Measurements from ENCODE around the gene TRPC4.
"Not testable (repeated sequence)": the region's sequence is repeated elsewhere in the genome, so short reads cannot be mapped to it uniquely, and the experiment has no call there.

DNA sequence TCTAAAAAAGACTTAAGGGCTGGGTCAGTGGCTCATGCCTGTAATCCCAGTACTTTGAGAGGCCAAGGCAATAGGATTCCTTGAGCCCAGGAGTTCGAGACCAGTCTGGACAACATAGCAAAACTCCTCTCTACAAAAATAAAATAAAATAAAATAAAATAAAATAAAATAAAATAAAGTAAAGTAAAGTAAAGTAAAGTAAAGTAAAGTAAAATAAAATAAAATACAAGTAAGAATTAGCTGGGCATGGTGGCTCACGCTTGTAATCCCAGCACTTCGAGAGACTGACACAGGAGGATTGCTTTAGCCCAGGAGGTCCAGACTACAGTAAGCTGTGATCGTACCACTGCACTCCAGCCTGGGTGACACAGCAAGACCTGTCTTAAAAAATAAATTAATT lies 72.8 kb downstream of the TRPC4 start:
- TF ChIP-seq, protein P1, sequence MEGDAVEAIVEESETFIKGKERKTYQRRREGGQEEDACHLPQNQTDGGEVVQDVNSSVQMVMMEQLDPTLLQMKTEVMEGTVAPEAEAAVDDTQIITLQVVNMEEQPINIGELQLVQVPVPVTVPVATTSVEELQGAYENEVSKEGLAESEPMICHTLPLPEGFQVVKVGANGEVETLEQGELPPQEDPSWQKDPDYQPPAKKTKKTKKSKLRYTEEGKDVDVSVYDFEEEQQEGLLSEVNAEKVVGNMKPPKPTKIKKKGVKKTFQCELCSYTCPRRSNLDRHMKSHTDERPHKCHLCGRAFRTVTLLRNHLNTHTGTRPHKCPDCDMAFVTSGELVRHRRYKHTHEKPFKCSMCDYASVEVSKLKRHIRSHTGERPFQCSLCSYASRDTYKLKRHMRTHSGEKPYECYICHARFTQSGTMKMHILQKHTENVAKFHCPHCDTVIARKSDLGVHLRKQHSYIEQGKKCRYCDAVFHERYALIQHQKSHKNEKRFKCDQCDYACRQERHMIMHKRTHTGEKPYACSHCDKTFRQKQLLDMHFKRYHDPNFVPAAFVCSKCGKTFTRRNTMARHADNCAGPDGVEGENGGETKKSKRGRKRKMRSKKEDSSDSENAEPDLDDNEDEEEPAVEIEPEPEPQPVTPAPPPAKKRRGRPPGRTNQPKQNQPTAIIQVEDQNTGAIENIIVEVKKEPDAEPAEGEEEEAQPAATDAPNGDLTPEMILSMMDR (IDR thresholded peaks at IDR 0.05; ENCODE audit: insufficient read depth, low read length), result not testable (repeated sequence)
- TF ChIP-seq SPI1 (IDR thresholded peaks at IDR 0.05; ENCODE audit: borderline replicate concordance, low read depth), result not testable (repeated sequence)
- TF ChIP-seq, protein P2, sequence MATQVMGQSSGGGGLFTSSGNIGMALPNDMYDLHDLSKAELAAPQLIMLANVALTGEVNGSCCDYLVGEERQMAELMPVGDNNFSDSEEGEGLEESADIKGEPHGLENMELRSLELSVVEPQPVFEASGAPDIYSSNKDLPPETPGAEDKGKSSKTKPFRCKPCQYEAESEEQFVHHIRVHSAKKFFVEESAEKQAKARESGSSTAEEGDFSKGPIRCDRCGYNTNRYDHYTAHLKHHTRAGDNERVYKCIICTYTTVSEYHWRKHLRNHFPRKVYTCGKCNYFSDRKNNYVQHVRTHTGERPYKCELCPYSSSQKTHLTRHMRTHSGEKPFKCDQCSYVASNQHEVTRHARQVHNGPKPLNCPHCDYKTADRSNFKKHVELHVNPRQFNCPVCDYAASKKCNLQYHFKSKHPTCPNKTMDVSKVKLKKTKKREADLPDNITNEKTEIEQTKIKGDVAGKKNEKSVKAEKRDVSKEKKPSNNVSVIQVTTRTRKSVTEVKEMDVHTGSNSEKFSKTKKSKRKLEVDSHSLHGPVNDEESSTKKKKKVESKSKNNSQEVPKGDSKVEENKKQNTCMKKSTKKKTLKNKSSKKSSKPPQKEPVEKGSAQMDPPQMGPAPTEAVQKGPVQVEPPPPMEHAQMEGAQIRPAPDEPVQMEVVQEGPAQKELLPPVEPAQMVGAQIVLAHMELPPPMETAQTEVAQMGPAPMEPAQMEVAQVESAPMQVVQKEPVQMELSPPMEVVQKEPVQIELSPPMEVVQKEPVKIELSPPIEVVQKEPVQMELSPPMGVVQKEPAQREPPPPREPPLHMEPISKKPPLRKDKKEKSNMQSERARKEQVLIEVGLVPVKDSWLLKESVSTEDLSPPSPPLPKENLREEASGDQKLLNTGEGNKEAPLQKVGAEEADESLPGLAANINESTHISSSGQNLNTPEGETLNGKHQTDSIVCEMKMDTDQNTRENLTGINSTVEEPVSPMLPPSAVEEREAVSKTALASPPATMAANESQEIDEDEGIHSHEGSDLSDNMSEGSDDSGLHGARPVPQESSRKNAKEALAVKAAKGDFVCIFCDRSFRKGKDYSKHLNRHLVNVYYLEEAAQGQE (IDR thresholded peaks at IDR 0.05; ENCODE audit: insufficient replicate concordance, low read depth), result not testable (repeated sequence)
